Measurements from ENCODE around the gene FAT1.

DNA sequence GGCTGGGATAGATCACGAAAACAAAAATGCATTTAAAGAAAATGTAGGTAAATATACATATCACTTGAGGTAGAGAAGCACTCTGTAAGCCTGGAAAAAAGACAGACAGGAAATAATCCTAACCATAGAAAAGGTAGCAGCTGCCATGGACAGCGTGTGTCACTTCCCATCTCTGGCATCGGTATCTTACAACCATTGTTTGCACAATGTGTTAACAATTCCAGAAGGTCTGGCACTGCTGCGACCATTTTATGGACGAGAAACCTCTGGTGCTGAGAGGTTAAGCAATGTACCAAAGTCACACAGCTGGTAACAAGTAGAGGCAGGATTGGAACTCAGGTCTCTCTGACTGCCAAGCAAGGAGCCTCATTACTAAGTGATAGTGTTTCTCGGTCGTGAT is 166.6 kb downstream of the FAT1 start:
- TF ChIP-seq, protein P1, sequence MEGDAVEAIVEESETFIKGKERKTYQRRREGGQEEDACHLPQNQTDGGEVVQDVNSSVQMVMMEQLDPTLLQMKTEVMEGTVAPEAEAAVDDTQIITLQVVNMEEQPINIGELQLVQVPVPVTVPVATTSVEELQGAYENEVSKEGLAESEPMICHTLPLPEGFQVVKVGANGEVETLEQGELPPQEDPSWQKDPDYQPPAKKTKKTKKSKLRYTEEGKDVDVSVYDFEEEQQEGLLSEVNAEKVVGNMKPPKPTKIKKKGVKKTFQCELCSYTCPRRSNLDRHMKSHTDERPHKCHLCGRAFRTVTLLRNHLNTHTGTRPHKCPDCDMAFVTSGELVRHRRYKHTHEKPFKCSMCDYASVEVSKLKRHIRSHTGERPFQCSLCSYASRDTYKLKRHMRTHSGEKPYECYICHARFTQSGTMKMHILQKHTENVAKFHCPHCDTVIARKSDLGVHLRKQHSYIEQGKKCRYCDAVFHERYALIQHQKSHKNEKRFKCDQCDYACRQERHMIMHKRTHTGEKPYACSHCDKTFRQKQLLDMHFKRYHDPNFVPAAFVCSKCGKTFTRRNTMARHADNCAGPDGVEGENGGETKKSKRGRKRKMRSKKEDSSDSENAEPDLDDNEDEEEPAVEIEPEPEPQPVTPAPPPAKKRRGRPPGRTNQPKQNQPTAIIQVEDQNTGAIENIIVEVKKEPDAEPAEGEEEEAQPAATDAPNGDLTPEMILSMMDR (IDR thresholded peaks at IDR 0.05): no peak
- TF ChIP-seq EZH2 (IDR thresholded peaks at IDR 0.05; ENCODE audit: borderline replicate concordance, insufficient read depth, low read depth, low read length, poor library complexity, severe bottlenecking): no peak
